ENCODE measurements around the gene OR51B4. TPM values are rescaled to one million over a fixed set of nuclear protein-coding genes. Genes with fewer than 3 reads are reported as not detected.
"Not testable (repeated sequence)": the region's sequence is repeated elsewhere in the genome, so short reads cannot be mapped to it uniquely, and the experiment has no call there.

OR51B4 gene
- not detected for polyA plus RNA-seq (2013, experiment 1 of 2; ENCODE audit: insufficient read length)
- not detected for polyA plus RNA-seq (2013, experiment 2 of 2; ENCODE audit: insufficient read length)

DNA sequence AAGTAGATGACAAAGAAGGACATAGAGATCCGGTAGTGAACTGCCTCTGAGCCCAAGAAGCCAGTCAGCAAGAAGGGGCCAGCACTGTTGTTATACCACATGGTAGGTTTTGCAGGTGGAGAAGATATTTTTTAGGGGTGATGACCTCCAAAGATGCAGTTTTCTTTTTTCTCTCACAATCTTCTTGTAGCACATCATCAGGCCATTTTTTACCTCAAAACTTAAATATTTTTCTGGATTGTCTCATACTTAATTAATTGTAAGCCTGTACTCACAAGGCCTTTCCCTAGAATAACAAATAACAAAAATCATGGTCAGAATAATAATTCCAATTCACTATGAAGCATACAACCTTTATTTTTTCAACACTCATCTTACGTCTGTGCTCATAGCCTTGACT, at the start of gene OR51B4:
Gene OR51B4, minus strand, starts transcription at position 101 of the 400 bp plus-strand sequence. Its CDS starts 0 bp downstream, at position 101.
- DNase-seq, result no peak

GRCh38 chr11:5351208-5351607, 49.5 kb upstream of the OR51B4 start, which contains the start of gene OR51B6:
Gene OR51B6 (plus strand): TSS chr11:5351508. CDS start chr11:5351508, 0 bp downstream.
- DNase-seq, result no peak

GRCh38 chr11:5349550-5349949, 47.8 kb upstream of the OR51B4 start:
- DNase-seq, result no peak

DNA sequence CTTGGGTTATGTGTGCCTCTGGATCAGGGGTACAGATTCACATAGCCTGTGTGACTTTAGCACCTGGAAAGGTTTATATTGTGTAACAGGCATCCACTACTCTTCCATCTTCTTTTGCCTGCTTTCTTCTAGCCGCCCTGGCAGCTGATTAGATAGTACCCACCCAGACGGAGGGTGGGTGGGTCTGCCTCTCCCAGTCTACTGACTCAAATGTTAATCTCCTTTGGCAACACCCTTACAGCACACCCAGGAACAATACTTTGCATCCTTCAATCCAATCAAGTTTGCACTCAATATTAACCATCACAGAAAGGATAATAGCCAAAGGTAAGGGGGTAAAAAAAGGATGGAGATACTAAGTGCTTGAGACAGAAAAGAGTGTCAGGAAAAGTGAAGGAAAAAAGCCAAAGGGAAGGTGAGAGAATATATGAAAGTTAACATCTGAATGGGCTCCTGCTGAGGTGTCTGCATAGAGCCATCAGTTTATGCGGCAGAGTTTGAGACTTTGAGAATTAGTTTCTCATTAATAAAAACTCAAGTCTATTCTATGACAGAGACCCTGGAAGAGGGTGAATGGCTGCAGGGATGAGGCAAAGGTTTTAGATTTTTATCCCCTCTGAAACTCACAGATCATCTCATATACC, 46.9 kb upstream of the OR51B4 start:
- DNase-seq, result no peak

GRCh38 chr11:5345831-5346230, 44.1 kb upstream of the OR51B4 start:
- DNase-seq, result no peak

GRCh38 chr11:5343474-5344335, 42.0 kb upstream of the OR51B4 start, which contains the start of gene OR51B5:
Gene OR51B5 (minus strand): TSS chr11:5343524. CDS start chr11:5343524, 0 bp downstream.
- no peak for DNase-seq

- DNase-seq, result no peak
These were observed 38.1 kb upstream of the OR51B4 start for GRCh38 chr11:5339771-5340322.

GRCh38 chr11:5337253-5337652, 35.5 kb upstream of the OR51B4 start:
- not testable (repeated sequence) for DNase-seq

DNA sequence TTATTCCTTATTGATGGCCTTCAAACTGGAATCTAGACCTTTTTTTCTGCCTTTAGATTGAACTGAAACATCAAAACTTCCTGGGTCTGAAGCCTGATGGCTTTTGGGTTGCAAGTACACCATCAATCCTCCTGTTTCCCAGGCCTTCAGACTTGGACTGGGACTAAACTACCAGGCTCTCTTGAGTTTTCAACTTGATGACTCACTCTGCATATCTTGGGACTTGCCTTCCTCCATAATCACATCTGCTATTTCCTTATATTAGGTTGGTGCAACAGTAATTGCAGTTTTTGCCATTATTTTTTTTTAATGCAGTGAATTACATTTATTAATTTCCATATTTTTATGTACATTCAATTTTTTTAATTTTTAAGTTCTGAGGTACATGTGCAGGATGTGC, 34.6 kb upstream of the OR51B4 start:
- no peak for DNase-seq

DNA sequence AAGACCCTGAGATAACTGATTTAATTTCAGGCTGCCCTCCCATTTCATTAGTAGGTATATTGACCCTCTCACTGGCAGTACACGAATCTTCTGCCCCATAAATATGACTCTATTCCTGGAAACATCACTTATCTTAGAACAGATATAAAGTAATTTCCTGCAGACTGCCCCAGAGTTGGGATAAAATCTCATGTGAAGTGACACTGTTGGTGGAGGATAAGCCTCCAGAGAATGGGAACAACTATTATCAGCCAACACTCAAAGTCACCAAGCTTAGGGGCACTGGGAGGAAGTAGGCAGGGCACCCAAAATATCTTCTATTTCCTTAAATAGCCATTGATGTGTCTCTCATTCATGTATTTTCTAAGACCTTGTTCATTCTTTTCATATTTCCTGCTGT, 33.4 kb upstream of the OR51B4 start:
- DNase-seq, result no peak

- no peak for DNase-seq
These were observed 22.5 kb upstream of the OR51B4 start, which contains the start of gene OR51B2 for GRCh38 chr11:5324197-5324596. Gene OR51B2 (minus strand): TSS chr11:5324297. CDS start chr11:5324297, 0 bp downstream.

DNA sequence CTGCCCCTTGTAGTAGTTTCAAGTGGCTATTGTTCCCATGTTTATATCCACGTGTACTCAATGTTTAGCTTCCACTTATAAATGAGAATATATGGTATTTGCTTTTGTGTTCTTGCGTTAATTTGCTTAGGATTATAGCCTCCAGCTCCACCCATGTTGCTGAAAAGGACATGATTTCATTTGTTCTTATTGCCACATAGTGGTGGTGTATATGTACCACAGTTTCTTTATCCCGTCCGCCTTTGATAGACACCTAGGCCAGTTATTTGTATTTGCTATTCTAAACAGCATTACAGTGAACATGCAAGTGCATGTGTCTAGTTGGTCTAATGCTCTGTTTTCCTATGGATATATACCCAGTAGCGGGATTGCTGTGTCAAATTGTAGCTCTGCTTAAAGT, 15.5 kb upstream of the OR51B4 start:
- DNase-seq, result no peak

GRCh38 chr11:5313326-5314023, 11.7 kb upstream of the OR51B4 start:
- DNase-seq, result not testable (repeated sequence)

GRCh38 chr11:5310423-5310822, 8.7 kb upstream of the OR51B4 start:
- no peak for DNase-seq

DNA sequence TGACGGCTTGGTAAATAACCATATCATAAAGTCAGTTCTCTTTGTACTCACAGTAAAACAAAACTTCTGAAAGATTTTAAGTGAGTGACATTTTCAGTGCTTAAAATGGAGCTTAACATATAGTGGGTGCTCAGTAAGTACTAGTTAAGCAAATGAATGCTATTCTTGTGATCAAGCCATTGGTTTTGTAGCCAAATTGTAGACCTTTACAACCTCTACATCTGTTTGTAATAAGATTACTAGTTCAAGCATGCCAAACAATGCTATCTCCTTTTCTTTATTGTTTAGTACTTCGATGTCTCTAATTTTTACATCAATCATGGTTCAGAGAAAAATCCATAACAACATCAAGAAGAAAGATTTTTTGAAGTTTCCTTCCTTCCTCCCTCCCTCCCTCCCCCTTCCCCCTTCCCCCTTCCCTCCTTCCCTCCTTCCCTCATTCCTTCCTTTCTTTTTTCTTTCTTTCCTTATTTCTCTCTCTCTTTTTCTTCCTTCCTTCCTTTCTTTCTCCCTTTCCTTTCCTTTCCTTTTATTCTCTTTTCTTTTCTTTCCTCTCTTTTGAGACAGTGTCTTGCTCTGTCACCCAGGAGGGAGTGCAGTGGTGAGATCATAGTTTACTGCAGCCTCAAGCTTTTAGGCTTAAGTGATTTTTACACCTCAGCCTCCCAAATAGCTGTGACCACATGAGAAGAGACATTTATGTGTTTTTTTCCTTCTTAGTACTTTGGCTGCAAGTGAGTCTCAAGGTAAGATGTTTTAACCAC, 5.7 kb upstream of the OR51B4 start:
- DNase-seq, result no peak

DNA sequence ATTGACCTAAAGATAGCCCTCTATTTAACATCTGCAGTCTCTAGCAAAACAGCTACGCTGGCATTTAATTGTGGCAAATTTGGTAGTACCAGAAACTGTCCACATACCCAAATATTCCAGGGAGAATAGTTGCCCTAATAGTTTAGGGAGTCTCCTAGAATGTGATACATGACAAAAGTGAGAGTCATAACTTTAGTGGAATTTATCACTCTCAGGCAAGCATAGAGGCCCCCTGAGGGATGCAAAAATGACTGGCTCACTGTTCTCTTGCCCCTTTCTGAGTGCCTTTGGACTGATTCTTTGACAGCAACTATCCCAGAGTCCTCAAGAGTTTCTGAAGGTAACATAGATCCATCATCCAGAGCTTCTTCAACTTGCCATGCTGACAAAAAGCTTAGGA, 2.3 kb upstream of the OR51B4 start:
- DNase-seq, result peak; percentile 21

- DNase-seq, result no peak
These were observed 1.9 kb upstream of the OR51B4 start for GRCh38 chr11:5303626-5304025.

DNA sequence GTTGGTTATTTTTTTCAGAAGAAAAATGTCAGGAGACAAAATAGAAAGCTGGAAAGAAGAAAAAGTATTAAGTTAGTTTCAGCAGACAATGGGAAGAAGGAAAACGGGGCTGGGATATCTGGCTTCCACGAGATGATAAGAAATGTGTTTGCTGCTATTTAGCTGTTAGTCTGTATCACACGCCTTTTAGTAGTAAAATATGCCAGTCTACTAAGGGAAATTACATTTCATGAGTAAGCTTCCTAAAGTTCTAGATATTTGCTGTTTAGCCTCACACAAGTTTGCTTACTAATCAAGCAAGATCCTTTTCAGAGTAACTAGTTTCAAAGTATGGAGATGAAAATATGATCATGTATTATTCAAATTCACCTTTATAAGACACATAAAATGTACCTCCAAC, 1.5 kb downstream of the OR51B4 start:
- no peak for DNase-seq

DNA sequence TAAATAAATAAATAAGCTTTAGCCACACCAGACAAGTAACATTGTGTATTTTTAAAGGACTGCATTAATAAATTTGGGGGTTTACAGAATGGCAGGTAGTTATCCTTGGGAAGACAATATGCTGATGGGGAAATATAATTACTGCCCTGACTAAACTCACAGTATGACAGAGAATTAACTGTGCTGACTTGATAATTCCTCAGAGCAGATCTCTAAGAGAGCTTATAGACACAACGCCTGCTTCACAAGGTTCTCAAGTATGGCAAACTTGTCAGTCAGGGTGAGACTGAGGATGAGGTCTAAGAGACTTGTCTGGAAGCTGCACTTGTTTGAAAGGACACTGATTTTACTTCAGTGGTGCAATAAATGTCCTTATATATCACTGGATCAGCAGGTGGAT, 3.3 kb downstream of the OR51B4 start:
- DNase-seq, result no peak

DNA sequence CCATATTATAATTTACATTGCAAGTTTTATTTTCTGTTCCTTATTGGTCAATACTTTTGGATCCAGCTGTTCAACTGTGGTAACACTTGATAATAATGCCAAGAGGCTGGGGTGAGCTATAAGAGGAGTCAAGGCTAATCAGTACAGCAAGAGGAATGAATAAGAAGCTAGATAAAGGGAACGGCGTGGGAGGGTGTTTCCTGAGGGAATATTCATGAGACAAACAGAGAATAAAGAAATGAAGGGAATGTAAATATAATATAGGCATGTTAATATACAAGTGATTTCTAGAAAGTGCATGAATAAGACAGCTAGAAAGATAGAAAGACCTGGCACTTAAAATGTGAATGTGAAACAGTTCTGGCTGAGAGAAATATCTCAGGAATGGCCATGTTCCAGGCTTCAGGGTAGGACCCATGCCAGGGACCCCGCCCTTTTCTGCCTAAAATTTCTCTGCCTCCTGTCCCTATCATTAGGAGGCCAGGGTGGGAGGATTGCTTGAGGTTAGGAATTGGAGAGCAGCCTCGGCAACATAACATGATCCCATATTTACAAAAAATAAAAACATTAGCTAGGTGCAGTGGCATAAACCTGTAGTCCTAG, 3.9 kb downstream of the OR51B4 start:
- DNase-seq, result no peak

- not testable (repeated sequence) for DNase-seq
These were observed 7.3 kb downstream of the OR51B4 start for GRCh38 chr11:5294342-5294995.
